UCSD-AML1 (cell line): Measurements from ENCODE around the gene PAQR8.

ENCODE experiments used
- DNase-seq: peaks from one replicate; lab custom pipeline; 2025; ENCODE audit not compliant: unreplicated experiment; lab: John Stamatoyannopoulos, UW

PAQR8 gene, protein sequence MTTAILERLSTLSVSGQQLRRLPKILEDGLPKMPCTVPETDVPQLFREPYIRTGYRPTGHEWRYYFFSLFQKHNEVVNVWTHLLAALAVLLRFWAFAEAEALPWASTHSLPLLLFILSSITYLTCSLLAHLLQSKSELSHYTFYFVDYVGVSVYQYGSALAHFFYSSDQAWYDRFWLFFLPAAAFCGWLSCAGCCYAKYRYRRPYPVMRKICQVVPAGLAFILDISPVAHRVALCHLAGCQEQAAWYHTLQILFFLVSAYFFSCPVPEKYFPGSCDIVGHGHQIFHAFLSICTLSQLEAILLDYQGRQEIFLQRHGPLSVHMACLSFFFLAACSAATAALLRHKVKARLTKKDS

DNA sequence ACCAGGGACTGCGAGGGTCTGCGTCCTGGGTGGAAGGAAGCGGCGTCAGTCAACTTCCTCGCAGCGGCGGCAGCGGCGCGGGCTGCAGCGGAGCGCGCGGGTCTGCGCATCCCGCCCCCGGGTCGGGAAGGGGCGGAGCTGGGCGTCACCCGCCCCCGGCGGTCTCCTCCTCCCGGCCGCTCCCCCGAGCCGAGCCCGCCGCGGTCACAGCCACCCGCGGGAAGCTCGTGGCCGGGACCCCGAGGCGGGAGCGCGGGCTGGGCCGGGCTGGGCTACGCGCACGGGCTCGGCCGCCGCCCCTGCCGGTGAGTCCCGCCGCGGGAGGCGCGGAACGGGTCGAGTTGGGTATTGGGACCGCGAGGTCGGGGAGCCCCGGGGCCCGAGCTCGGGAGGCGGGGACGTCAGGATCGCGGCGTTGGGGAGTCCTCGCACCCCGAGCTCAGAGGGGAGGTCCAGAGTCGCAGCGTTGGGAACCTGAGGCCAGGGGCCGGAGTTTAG, at the start of gene PAQR8:
Gene PAQR8 (plus strand): TSS at position 207 of the 498 bp plus-strand sequence. CDS start 41,063 bp downstream, outside the sequence.
- peak; percentile 85 for DNase-seq

DNA sequence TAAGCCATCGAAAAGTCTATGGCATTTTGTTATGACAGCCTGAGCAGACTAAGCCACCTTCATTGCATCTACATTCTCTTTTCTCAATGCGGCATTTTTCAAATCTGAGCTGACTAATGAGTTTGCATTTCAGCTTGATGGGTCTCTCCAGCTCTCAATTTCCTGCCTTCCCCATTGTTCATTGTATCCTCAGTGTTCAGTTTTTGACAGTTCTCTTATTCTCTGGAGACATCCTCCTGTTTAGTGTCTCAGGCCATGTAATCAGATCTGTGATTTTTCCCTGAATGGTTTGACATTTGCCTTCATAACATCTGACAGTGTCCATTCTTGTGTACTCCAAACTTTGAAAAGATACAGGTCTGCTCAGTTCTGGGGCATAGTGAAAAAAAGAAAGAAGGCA, 49.5 kb upstream of the PAQR8 start:
- DNase-seq = no peak

DNA sequence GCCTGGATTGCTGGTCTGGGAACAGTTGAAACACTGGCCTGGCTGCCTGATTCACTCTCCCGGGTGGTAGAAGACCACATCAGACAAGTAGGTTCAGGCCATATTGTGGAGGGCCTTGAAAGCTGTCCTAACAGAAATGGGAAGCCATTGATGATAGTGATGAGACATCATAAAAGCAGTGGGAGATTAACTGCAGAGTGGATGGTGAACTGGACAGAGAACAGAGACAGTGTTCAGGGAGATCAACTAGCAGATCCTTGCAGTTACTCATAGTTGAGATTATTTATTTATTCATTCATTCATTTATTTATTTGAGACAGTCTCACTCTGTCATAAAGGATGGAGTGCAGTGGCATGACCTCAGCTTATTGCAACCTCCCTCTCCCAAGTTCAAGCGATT, 47.2 kb upstream of the PAQR8 start:
- DNase-seq = no peak

DNA sequence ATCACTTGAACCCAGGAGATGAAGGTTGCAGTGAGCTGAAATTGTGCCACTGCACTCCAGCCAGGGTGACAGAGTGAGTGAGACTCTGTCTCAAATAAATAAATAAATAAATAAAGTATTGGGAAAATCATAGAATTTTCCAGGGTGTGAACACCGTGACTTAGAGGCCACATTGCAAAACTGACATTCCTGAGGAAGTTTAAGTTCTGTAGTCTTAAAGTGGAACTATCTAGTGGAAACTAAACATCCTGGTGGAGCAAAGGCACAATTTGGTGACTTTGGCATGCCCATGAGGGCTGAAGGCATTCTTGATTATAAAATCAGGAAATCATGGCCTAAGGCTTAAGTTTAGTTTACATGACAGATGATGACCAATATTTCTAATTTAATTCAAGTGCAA, 44.7 kb upstream of the PAQR8 start:
- no peak for DNase-seq

DNA sequence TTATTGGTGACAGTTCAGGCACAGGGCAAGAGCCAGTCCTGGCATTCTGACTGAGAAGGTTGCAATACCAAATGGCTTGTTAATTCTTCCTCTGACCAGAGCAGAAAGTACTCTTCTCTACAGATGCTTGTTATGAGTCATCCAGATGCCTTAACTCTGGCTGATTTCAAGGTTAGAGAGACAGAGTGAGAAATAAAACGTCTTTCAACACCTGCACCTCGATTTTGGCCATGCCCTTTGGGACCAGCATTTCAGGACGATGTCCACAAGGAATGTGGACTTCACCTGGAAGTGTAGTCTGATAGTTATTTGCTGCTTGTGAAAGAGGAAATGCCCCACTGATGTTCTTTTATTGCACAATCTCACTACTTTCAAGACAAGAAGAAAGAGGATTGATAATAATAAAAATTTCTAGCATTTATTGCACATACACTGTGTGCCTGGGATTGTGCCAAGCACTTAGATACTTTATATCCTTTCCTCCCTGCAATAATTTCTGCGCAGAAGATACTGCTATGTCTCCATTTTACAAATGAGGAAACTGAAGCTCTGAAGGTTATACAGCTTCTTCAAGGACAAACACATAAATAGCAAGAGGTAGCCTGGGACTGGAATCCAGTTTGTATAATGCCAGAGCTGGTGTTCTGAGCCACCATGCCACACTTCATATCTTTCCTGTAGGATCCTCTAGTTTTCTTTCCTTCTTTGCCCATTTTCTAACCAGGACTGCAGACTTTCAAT, 43.9 kb upstream of the PAQR8 start:
- DNase-seq = no peak

DNA sequence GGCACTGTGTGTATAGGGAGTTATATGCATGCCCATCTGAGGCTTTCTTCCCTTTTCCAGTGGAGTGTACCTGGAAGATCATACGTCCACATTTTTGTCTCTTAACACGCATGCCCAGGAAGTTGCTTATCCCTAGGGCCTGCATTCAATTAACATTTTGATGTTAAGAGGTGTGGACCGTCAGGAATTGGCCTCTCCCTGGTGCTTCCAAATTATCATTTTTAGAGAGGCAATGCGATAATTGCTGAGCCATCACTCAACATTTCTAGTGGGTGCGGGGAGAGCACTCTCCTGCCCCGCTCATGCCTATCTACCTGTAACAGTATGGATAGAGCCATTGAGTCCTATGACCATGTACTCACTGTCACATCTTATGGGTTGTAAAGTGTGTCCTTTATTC, 37.8 kb upstream of the PAQR8 start:
- no peak for DNase-seq

DNA sequence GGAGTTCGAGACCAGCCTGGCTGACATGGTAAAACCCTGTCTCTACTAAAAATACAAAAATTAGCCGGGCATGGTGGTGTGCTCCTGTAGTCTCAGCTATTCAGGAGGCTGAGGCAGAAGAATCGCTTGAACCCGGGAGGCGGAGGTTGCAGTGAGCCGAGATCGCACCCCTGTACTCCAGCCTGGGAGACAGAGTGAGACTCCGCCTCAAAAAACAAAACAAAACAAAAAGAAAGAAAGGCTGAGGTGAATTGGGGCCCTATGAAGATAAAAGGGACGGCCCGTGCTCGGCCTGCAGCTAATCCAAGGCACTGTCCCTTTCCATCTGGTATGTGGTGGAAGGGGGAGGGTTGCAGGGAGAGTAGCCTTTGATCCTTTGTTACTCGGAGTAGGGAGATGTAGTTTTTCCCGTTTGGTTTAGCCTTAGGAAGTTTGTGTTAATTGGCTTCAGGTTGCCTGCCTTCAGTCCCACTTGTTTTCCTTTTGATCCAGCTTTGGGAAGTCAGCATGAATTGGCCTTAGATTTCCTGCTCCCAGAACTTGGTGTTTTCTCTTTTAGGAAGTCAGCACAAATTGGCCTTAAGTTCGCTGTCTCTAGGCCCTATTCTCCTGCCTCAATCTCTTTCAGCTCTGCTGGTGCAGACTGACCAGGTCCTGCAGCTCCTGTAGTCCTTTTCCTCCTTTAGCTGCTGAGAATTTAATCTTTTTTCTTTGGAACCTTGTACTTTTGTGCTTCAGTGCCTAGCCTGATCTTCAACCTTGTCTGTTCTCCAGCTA, 36.1 kb upstream of the PAQR8 start:
- DNase-seq = no peak

DNA sequence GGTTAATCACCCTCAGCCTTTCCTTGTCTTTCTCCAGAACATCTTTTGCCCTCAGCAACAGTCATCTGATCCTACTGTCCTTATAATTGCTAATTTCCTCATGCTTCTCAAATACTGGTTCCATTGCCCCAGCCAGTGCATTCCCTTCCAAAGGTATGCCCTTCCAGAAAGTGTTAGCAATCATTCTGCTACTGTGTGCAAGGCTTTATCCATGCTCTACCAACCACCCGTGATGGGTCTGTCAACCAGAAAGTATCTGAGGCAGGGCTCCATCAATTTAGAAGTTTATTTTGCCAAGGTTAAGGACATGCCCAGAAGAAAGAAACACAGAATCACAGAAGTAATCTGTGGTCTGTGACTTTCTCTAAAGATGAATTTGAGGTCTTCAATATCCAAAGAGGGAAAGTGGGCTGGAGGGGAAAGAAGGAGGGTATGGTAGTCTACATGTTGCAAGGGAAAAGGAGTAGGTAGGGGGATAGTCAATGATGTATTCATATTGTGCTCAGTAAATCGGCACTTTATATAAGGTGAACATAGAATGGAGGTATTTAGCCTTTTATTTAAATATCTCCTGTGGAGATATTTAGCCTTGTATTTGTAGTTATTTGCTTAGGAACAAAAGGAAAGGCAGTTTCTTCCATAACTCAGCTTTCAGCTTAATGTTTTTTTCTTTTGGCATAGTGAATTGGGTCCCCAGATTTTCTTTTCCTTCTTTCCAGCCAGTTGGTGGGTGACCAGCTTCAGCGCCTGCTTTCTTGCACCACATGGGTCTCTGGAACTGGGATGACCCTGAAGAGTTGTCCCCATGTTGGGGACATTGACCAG, 35.2 kb upstream of the PAQR8 start:
- no peak for DNase-seq

DNA sequence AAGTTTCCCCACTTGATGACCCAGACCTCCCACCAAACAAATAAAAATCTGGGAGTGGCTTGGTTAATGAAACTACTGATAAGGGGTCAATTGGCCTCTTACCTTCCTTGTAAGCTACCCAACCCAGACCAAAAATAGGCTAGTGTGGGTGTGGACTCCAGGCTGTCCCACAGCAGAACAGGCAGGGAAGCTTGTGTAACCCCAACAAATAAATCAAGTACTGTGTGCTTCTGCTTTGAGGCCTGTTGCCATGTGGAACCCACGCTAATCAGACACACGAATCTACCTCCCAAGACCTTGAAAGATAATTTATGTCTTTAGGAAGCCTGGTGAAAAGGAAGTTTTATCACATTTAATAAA, 33.7 kb upstream of the PAQR8 start:
- no peak for DNase-seq

DNA sequence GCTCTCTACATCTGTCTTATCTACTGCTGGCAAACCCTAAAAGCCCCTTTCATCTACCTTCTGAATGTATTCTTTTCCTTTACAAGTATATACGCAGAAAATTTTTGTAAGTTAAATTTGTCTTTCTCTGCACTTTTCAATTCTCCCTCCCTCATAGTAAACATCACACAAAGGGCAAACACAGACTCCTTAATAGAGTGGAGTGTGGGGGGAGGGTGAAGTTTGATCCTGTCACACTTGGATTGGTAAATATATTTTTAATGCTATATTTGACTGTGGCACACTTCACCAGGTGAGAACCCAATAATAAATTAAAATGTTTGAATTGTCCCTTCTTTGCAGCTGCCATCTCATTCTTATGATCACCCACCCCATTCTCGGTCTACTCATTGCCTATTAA, 33.2 kb upstream of the PAQR8 start:
- DNase-seq = no peak

DNA sequence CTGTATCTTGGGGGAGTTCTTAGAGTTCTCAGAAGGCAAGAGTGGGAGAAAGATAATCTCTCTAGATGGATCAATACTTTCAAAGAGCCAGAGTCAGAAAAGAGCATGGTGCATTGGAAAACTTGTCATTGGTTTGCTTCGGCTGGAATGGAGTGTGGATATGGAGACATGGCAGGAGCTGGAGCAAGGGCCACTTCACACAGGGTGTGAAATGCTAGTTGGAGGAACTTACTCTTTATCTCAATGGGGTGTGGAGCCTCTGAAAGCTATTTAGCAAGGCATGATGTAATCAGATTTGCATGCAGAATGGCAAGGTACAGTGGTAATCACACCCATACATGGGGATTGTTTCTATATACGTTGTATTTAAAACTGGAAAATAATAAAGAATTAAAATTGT, 31.5 kb upstream of the PAQR8 start:
- no peak for DNase-seq

DNA sequence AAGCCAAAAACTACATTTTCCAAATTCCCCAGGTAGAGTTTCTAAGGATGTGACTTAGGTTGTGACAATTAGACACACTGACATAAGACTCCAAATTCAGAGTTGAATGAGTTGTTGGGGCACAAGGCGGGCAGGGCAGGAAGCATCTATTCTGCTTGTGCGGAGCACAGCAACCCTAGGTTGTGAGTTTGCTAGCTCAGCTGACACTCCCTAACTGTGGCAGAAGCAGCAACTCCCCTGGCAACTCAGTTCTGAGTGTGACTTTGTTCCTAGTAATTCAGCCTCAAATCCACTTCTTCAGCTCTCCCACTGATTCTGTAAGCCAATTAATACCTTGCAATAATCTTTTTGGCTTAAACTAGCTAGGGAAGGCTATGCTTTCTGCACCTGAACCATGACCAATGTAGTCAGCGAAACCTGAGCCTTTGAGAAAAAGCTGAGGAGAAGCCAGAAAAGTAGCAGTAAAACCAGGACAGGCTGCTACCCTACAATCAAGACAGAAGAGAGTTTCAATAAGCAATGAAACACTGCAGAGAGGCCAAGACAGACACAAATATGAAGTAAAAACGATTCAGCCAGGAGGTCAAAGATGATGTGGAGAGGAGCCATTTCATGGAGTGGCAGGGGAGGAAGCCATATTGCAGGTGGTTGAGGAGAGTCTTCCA, 30.0 kb upstream of the PAQR8 start:
- DNase-seq = no peak

DNA sequence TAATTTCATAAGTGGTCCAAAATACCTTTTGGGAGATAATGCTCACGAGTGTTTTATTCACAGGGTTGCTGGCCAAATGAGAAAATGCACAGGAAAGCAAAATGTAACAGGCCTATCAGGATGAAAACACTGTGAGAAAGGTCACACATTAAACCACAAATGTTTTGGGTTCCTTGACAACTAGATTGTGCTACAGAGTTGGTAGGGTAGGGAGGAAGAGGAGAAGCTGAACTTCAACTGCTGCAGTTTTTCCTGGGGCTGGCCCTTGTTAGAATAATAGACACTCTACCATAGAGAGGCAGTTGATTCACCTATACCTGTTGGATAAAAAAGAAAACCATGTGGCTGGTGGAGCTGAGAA, 28.1 kb upstream of the PAQR8 start:
- DNase-seq = no peak

DNA sequence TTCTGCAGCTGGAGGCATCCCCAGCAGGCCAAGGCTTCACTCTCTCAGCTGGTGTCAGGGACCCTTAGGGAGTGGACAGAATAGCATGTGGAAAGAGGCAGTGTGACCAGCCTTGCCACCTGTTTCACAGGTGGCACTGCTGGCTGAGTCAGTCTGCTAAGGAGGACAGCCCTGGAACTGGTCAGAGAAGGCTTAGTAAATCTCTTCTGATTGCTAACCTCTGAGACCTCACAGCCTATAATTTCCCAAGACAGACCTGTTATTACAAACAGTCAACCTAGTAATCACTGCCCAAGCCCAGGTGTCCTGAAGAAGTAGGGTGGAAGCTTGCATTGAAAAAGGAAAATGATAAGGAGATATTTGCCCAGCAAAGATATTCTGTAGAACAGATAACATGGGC, 26.4 kb upstream of the PAQR8 start:
- no peak for DNase-seq

DNA sequence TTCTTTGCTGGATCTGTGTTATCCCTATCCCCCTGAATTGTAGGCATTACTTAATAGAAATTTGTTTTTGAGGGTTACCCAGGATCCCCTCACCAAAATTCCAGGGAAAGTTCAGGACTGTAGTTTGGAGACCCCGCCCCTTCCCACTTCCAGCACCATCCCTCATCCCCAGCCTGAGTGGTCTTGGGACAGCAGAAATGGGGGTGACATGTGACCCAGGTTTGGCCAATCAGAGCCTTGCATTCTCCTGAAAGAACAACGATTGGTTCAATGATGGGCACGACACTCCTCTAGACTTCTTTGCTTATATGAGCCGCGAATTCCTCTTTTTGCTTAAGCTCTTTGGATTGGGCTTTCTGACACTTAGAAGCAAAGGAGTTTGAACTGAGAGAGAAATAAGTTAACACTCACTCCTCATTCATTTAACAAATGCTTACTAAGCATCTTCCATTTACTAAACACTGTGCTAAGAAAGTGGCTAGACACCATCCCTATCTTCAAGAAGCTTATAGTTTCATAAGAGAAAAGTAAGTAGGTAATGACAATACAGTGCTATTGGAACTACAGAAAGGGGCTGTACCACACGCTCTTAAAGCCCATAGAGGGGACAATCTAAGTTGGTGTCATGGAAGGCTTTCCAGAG, 24.9 kb upstream of the PAQR8 start:
- DNase-seq = no peak

DNA sequence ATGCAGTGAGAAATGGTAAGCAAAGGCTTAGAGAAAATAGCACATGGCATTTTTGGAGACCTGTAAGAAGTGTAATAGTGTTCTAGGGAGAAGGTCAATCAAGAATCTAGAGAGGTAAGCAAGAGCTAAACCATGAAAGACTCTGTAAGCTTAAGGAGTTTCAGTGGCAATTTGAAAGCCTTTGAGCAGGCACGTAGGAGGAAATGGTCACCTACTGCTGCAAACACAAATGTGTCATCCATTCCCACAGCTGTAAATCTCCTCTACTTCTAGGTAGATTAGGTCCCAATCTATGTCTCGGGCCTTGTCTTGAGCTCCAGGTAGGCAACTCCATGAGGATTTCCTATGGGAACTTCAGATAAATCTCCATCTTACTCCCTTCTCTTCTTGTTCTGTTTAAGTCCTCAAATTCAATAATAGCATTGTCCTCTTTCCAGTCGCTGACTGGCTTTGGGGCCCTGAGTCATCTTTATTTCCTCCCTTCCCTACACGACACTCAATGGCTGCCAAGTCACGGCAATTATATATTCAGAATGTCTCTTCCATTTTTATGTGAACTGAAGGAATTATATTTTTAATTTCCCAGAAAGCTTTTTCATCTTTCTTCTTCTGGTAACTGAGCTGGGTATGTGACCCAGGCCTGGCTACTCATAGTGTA, 24.2 kb upstream of the PAQR8 start:
- no peak for DNase-seq

DNA sequence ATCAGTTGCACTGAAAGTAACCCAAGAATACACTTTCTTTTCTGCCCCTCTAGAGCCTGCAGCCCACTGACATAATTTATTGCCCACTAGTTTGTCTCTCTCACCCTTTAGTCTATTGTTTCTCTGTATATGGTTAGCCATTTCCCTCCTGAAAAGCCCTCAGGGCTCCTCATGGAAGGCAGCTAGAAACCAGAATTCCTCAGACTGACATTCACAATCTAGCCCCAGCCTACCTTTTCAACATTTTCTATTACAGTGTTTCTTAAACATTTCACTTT, 21.4 kb upstream of the PAQR8 start:
- no peak for DNase-seq

DNA sequence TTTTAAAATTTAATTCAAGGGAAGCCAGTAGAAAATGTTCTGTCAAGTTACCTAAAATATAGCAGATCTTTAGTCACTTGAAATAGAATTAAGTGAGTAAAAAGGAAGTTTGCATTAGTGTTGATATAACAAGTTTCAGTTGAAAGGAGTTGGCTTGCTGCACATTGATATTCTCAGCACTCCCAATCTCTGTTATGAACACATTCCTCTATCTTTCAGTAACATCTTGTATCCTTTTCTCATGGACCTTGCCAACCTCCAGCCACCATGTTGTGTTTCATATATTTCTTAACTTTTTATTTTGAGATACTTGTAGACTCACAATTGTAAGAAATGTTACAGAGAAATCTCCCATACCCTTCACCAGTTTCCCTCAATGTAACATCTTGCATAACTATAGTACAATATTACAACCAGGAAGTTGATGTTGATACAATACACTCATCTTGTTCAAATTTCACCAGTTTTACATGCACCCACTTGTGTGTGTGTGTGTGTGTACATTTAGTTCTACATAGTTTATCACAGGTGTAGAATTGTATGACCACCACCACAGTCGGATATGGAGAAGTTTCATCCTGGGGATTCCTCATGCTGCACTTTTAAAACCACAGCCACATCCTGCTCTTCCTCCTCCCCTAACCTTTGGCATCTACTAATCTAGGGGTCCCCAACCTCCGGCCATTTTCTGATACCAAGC, 20.2 kb upstream of the PAQR8 start:
- no peak for DNase-seq

DNA sequence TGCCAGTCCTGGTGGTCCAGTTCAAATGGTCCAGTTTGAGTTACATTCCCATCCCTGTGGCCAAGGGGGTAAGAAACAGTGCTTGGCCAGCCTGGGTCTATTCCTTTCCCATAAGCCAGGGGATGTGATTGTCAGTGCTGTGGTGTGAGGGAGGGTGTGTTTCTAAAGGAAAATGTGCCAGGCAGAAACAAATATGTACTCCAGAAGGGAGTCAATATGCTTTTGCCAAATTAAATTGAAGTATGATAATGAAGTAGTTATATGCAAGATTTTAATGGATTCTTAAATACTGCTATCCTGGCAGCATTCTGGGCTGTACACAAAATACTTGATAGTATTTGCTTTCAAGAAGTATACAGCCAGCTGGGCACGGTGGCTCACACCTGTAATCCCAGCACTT, 16.6 kb upstream of the PAQR8 start:
- DNase-seq = no peak
